Activated CD4-positive, alpha-beta T cell treated with anti-CD3 and anti-CD28 coated beads, Interleukin-2, amount 10 ng/mL, durations not matched to agents 24 days and 14 days (primary cell): ENCODE data around the gene SYP. TPM values are rescaled to one million over a fixed set of nuclear protein-coding genes. Genes with fewer than 3 reads are reported as not detected.
"Not testable (repeated sequence)": the region's sequence is repeated elsewhere in the genome, so short reads cannot be mapped to it uniquely, and the experiment has no call there.

Source experiments
- DNase-seq: peaks from one replicate; pipeline ENCODE4 v3.0.0; 2022
- H3K27ac Mint-ChIP-seq: one replicate; pipeline ENCODE4 v1.8.0; 2022; ENCODE audit warnings: mild to moderate bottlenecking, mixed read lengths
- H3K27me3 Mint-ChIP-seq: one replicate; pipeline ENCODE4 v1.8.0; 2022; ENCODE audit warnings: mixed read lengths
- H3K36me3 Mint-ChIP-seq: one replicate; pipeline ENCODE4 v1.8.0; 2022; ENCODE audit warnings: low read depth, mild to moderate bottlenecking, mixed read lengths
- H3K4me1 Mint-ChIP-seq: one replicate; pipeline ENCODE4 v1.8.0; 2021; ENCODE audit warnings: mixed read lengths
- H3K4me3 Mint-ChIP-seq: one replicate; pipeline ENCODE4 v1.8.0; 2022; ENCODE audit warnings: mild to moderate bottlenecking, moderate library complexity, mixed read lengths
- H3K9me3 Mint-ChIP-seq: one replicate; pipeline ENCODE4 v1.8.0; 2021; ENCODE audit warnings: mixed read lengths
- intact Hi-C: fragments of 100-400 bp; cut with micrococcal nuclease; formaldehyde crosslinking; loops from one replicate; pipeline ENCODE4 v1.15.1; 2023
- total RNA-seq: library from RNA; stranded (reverse); gene quantifications from 2 replicates; pipeline ENCODE4 v1.2.3, GENCODE V29; 2022

SYP gene
- total RNA-seq, 1 donor from 2014 or later: 5.3 TPM

DNA sequence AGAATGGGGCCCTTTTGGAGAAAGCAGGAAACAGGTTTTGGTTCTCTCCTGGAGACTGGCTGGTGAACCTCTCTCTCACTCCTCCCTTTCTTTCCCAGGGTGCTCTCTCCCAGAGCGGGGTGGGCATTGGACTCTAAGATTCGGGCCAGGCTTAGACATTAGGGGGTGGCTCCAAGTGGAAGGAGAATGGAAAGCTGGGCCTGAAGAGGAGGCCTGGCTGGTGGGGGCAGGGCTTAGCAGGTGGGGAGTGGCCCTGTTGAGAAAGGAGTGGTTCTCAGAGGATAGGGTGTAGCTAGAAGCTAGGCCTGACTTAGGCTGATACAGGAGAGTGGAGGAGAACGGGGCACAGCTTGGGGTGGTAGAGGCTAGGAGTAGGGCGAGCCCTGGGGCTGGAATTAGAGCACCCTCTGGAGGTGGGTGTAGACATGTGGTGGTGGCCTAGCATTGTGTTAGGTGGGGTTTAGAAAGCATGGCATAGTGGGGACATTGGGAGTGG is 22.6 kb downstream of the SYP start:
- H3K27ac Mint-ChIP-seq: peak overlapping the region; percentile 29
- no peaks in the 10 kb centered on the region for H3K9me3 Mint-ChIP-seq
- intact Hi-C loops: no loop called here
- H3K27me3 Mint-ChIP-seq: no peaks in the 10 kb centered on the region
- no peak for DNase-seq
- peaks cover 48% of the 10 kb centered on the region for H3K36me3 Mint-ChIP-seq
- peaks cover 20% of the 10 kb centered on the region for H3K4me1 Mint-ChIP-seq
- H3K4me3 Mint-ChIP-seq: no peak overlapping the region

DNA sequence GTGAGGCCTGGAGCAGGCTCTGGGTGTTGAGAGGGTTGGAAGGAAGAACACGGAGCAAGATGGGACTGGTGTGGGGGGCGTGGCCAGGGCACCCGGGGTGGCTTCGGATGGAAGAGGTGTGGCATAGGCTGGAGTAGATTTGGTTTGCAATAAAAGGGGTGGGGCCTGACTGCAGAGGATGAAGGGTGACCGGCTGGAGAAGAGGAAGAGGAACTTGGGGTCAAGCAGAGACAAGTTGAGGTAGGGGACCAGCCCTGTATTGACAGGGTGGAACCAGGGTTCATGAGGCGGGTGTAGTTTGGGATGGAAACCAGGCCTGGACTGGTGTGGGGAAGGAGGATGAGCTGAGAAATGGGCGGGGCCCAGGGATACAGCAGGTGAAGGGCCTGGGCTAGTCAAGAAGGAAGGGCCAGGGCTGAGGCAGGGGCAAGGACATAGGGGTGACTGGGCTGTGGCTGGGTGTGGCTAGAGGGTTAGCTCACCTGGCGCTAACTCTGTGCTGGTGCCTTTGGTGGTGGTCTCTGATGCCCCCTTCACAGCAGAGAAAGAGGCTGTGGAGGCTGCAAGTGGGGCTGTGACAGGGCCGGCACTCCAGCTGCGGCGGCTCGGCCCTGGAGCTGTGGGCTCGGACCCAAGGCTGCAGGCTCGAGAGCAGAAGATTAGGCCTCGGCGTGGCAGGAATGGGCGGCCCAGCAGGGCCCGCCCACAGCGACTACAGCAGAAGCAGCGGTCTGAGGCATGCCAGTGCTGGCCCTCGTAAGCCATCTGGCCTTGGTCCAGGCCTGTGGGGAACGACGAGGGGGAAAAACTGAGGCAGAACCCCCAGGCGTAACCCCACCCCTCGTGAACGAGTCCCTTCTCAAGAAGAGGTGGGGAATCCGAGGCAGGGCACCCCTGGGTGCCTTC is 23.3 kb downstream of the SYP start:
- no peak overlapping the region for H3K27ac Mint-ChIP-seq
- peaks cover 20% of the 10 kb centered on the region for H3K4me1 Mint-ChIP-seq

DNA sequence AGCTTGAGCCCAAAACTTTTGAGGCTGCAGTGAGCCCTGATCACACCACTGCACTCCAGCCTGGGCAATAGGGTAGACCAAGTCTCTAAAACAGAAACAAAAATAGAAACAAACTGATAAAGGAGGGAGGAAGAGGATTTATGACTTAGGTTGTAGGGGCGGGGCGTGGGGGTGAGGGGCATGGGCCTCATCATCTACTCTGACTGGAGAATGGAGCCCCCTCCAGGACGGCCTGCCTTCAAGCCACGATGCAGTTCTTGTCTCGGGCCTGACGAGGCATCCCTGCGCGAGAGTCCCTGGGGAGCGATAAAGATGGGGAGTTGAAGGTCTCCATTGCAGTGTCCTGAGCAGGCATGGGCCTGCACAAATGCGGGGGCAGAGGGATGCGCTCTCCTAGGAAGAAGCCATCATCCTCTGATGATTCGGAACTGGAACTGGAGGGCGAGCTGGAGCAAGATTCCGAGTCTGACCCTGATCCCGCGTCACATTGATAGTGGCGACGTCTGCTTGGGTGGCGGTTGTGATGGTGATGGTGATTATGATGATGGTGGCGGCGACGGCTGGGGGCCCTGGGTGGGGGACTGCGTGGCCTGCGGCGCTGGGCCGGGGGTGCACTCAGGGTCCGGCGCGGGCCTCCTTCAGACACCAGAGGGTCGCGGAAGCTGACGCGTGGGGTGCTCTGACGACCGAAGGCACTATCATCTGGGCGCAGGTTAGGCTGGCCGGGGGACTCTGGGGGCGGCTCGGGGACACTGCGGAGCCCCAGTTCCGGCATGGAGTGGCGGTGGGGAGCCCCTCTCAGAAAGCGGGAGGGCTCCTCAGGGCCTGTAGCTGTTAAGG is 24.3 kb downstream of the SYP start:
- intact Hi-C loops: no loop called here
- no peaks in the 10 kb centered on the region for H3K9me3 Mint-ChIP-seq
- H3K36me3 Mint-ChIP-seq: peaks cover 44% of the 10 kb centered on the region
- peaks cover 20% of the 10 kb centered on the region for H3K4me1 Mint-ChIP-seq
- H3K27ac Mint-ChIP-seq: no peak overlapping the region
- H3K27me3 Mint-ChIP-seq: no peaks in the 10 kb centered on the region
- H3K4me3 Mint-ChIP-seq: no peak overlapping the region
- DNase-seq: no peak

More for the DNA sequence above, 23.3 kb downstream of the SYP start:
- H3K9me3 Mint-ChIP-seq: no peaks in the 10 kb centered on the region
- no peak for DNase-seq
- intact Hi-C loops: no loop called here
- H3K27me3 Mint-ChIP-seq: no peaks in the 10 kb centered on the region
- no peak overlapping the region for H3K4me3 Mint-ChIP-seq
- peaks cover 44% of the 10 kb centered on the region for H3K36me3 Mint-ChIP-seq

DNA sequence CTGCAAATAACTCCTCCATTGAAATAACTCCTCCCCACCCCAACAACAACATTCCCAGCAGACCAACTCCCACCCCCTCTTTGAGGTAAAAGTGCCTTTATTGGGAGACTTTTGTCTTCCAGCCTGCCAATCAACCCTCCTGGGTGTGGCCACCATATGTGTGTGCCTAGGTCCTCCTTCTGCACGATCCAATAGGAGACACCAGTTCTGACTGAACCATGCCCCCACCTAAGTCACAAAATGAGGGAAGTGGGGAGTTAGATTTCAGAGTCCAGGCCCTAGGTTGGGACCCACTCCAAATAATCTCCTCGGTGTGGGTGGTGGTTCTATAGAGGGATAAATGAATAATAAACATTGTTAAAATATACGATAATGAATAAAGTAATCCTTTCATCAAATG is 25.3 kb downstream of the SYP start:
- intact Hi-C loops: no loop called here
- DNase-seq: no peak
- no peaks in the 10 kb centered on the region for H3K9me3 Mint-ChIP-seq
- no peaks in the 10 kb centered on the region for H3K27me3 Mint-ChIP-seq
- peaks cover 20% of the 10 kb centered on the region for H3K4me1 Mint-ChIP-seq
- H3K27ac Mint-ChIP-seq: no peak overlapping the region
- peaks cover 39% of the 10 kb centered on the region for H3K36me3 Mint-ChIP-seq
- H3K4me3 Mint-ChIP-seq: no peak overlapping the region

DNA sequence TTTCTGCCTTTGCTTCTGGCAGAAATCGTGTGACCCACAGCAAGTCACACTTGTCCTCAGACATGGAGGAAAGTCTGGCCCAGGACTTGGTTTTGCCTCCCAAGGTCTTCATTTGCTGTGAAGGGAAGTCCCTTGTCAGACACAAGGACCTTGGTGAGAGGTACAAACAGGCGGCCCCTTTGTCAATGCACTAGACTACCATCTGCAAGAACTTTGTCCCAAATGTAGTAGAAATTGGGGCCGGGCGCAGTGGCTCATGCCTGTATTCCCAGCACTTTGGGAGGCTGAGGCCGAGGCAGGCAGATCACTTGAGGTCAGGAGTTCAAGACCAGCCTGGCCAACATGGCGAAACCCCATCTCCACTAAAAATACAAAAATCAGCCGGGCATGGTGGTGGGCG is 26.4 kb downstream of the SYP start:
- intact Hi-C loops: loop anchor here (2.0 kb wide), 1 partner anchor 17 kb away; no protein-coding TSS in a partner anchor
- not testable (repeated sequence) for DNase-seq, H3K9me3 Mint-ChIP-seq, H3K27ac Mint-ChIP-seq, H3K27me3 Mint-ChIP-seq
- H3K4me3 Mint-ChIP-seq: peak overlapping the region; percentile 90
- H3K4me1 Mint-ChIP-seq: peaks cover 21% of the 10 kb centered on the region
- H3K36me3 Mint-ChIP-seq: peaks cover 31% of the 10 kb centered on the region

DNA sequence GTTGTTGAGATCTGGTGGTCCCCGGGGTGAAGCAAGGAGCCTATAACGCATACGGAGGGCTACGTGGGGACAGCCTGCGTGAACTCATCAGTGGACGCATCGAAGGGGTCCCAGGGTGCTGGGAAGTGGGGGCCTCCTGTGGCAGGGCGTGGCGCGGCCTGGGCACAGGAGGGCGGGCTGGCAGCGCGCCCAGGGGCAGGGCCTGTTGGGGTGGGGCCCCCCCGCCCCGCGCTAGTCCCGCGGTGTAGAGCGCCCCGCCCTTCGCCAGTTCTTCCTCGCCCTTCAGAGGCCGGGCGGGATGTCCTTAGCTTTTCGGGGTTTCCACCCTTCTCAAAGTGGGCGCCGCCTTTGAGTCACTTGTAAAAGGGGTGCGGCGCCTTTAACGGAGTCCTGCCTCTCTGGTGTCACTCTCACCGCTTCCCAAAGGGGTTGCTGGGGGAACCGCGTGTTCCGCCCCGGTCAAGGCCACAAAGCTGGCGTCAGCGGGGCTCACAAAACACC is 27.7 kb downstream of the SYP start:
- intact Hi-C loops: loop anchor here (2.0 kb wide), 1 partner anchor 18 kb away; no protein-coding TSS in a partner anchor
- Mint-ChIP-seq H3K27me3 (no peaks in the 10 kb centered on the region), H3K9me3 (no peaks in the 10 kb centered on the region), H3K4me3 (peak overlapping the region; percentile 90), H3K36me3 (peaks cover 26% of the 10 kb centered on the region), H3K27ac (peak overlapping the region; percentile 91), H3K4me1 (peaks cover 24% of the 10 kb centered on the region)
- DNase-seq: peak; percentile 89

DNA sequence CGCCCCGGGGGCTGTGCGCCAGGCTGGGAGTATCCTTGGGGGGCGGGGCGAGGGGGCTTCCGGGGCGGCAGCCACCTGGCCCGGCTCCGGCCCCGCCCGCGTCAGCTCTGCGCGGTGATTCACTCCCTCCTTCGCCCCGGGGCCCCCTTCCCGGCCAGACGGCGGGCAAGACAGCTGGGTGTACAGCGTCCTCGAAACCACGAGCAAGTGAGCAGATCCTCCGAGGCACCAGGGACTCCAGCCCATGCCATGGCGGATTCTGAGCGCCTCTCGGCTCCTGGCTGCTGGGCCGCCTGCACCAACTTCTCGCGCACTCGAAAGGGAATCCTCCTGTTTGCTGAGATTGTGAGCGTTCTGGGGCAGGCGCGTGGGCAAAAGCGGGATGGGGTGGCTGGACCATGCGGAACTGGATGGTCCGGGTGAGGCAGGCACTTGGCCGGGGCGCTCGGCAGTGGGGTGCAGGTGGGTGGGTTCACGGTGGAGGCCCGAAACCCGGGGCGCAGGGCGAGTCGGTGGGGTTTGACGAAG is 28.2 kb downstream of the SYP start, which contains the start of gene PLP2:
TSS of gene PLP2 (plus strand) at position 147 of the 528 bp plus-strand sequence. CDS start at position 250, 103 bp downstream.
- Mint-ChIP-seq H3K4me3 (peak within 1 kb of the TSS; percentile 90), H3K36me3 (peaks cover 25% of the 10 kb centered on the region), H3K27ac (peak within 1 kb of the TSS; percentile 91), H3K9me3 (no peaks in the 10 kb centered on the region), H3K4me1 (peaks cover 25% of the 10 kb centered on the region), H3K27me3 (no peaks in the 10 kb centered on the region)
- intact Hi-C loops: loop anchor here (2.0 kb wide), 1 partner anchor 19 kb away; no protein-coding TSS in a partner anchor
- peak; percentile 87 for DNase-seq

DNA sequence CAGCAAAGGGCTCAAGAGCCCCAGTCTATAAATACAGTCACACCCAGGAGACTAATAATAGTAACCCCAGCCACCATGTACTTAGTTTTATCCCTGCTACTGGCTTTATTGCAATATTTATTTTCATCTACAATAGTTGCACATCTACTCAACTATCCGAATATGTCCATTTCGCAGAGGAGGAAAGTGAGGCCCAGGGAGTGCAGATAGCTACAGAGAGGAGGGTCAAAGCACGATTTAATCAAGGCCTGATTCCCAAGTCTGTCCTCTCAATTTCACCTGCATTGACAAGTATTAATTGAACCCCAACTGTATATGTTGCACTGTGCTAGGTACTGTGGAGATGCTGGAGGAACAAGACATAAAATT is 32.3 kb downstream of the SYP start:
- Mint-ChIP-seq H3K27me3 (no peaks in the 10 kb centered on the region), H3K9me3 (no peaks in the 10 kb centered on the region), H3K27ac (peak overlapping the region; percentile 94), H3K4me1 (peaks cover 30% of the 10 kb centered on the region), H3K4me3 (peak overlapping the region; percentile 83), H3K36me3 (peaks cover 2% of the 10 kb centered on the region)
- DNase-seq: no peak
- intact Hi-C loops: loop anchor here (10.0 kb wide), 2 partner anchors 63 to 363 kb away; partner anchors contain the start of gene HDAC6

DNA sequence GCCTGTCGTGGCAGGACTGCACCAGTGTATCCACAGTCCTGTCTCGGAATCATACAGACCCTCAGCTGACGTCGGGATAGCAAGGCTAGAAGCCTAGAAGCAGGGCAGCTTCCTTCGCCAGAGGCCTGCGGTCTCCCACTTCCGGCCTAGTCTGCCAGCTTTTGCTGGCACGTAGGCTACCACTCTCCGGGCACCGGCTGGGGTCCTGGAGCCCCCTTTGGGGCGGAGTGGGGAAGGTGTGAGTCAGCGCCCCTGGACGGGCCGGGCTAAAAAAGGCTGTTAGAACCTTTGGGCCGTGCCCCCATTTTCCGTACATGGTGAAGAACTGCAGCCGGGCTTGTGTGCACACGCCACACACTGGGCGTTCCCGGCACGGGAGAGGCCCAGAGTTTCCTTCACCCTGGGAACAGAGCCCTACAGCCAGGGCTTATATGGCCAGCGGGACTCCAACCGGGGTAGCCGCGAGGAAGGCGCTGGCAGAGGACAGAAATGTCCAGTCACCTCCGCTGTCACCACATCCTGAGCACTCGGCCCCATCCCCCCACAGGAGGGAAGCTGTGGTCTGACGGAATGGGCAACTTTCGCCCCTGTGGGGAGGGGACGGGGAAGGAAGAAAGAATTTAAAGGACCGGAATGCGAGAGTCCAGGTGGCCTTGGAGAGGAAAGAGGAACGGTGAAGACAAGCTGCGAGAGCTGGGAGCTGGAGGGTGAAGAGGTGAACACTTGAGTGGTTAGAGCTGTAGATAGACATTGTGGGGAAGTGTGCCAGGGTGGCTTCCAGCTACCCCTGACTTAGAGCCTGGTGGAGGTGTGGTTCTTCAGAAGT is 32.9 kb downstream of the SYP start:
- H3K4me1 Mint-ChIP-seq: peaks cover 28% of the 10 kb centered on the region
- intact Hi-C loops: loop anchor here (10.0 kb wide), 2 partner anchors 62 to 362 kb away; partner anchors contain the start of gene HDAC6
- peak overlapping the region; percentile 94 for H3K27ac Mint-ChIP-seq
- no peaks in the 10 kb centered on the region for H3K9me3 Mint-ChIP-seq
- DNase-seq: peak; percentile 86
- H3K27me3 Mint-ChIP-seq: no peaks in the 10 kb centered on the region
- peak overlapping the region; percentile 83 for H3K4me3 Mint-ChIP-seq
- no peaks in the 10 kb centered on the region for H3K36me3 Mint-ChIP-seq

DNA sequence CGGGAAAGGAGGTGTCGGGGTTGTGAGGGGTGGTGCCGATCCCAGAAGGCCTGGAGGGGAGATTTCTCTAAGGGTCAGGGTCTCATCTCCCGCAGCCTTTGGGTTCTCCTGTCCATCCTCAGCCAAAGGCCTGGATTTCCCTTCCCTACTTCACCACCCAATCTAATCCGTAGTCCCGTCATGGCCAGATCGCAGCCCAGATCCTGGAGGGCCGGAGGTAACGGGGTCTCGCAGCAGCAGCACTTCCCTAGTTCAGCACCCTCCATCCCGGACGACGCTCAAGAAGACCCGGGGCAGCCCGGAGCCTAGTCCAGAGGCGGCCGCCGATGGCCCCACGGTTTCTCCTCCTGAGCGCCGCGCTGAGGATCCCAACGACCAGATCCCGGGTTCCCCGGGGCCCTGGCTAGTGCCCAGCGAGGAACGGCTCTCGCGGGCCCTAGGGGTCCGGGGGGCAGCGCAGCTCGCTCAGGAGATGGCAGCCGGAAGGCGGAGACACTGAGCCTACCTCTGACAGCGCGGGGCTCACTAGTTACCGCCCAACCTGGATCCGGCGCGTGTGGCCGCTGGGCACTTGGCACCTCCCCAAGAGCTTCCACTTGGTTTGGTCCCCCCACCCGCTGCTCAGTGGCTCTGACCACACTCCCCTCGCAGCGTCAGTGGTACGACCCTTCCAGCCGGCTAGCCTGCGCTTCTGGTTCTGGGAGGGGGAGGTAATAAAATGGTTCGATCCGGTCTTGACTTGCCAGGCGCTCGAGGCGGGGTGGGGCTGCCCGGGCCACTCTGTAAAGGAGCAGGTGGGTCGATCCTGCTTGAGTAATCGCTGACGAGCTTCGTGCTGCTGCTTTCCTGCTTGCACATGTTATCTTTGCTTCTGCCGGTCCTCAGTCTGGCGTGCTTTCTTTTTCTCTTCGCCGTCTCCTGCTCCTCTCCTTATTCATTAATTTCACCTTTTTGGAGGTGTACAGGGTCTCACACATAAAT is 33.8 kb downstream of the SYP start:
- intact Hi-C loops: loop anchor here (10.0 kb wide), 2 partner anchors 61 to 361 kb away; partner anchors contain the start of gene HDAC6
- H3K4me1 Mint-ChIP-seq: peaks cover 28% of the 10 kb centered on the region
- H3K27ac Mint-ChIP-seq: peak overlapping the region; percentile 94
- no peaks in the 10 kb centered on the region for H3K36me3 Mint-ChIP-seq
- no peaks in the 10 kb centered on the region for H3K27me3 Mint-ChIP-seq
- no peaks in the 10 kb centered on the region for H3K9me3 Mint-ChIP-seq
- DNase-seq: peak; percentile 86
- peak overlapping the region; percentile 83 for H3K4me3 Mint-ChIP-seq

DNA sequence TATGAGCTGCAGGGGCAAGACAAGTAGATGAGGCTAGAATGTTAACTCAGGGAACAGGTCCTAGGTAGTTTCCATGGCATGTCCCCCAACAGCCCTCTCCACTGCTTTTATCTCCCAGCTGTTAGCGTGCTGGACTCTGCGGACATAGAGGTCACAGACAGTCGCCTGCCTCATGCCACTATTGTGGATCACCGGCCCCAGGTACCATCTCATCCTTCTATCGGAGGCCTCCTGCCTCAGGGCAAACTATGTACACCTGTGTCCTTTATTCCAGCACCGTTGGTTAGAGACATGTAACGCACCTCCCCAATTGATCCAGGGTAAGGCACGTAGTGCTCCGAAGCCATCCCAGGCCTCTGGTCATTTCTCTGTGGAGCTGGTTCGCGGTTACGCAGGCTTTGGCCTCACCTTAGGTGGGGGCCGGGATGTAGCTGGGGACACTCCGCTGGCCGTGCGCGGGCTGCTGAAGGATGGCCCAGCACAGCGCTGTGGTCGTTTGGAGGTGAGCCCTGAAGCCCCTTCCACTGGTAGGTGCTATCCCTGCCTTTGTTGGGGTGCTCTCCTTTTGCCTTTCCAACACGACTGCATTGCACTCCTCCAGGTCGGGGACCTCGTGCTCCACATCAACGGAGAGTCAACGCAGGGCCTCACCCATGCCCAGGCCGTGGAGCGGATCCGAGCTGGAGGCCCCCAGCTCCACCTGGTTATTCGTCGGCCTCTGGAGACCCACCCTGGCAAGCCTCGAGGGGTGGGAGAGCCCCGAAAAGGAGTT is 35.2 kb downstream of the SYP start:
- intact Hi-C loops: loop anchor here (1.0 to 10.0 kb wide), 3 partner anchors 8 to 360 kb away; partner anchors contain the start of gene HDAC6
- no peaks in the 10 kb centered on the region for H3K9me3 Mint-ChIP-seq
- DNase-seq: no peak
- H3K27ac Mint-ChIP-seq: peak overlapping the region; percentile 42
- H3K36me3 Mint-ChIP-seq: no peaks in the 10 kb centered on the region
- H3K27me3 Mint-ChIP-seq: no peaks in the 10 kb centered on the region
- H3K4me1 Mint-ChIP-seq: peaks cover 28% of the 10 kb centered on the region
- H3K4me3 Mint-ChIP-seq: peak overlapping the region; percentile 87
